Prostate gland (tissue), 2 donors: ENCODE data around the gene ABO.

ENCODE experiments used
- POLR2A ChIP-seq: fragments of 450-650 bp; IDR thresholded peaks from one replicate; pipeline ENCODE4 v1.6.1; 2016; ENCODE audit warnings: antibody characterized with exemption, mild to moderate bottlenecking
- TF ChIP-seq, protein P1 (sequence below), 4 experiments: fragments of 200-600 bp in 2 of 4; fragments of 450-650 bp in 2 of 4; sonication (generic) in 2 of 4; IDR thresholded peaks; 1 replicate in 3 of 4; 2 replicates in 1 of 4; pipeline ENCODE4 v1.5.1; 2016 to 2019; ENCODE audit warnings: antibody characterized with exemption in 4 of 4, mild to moderate bottlenecking in 2 of 4, moderate library complexity in 2 of 4

DNA sequence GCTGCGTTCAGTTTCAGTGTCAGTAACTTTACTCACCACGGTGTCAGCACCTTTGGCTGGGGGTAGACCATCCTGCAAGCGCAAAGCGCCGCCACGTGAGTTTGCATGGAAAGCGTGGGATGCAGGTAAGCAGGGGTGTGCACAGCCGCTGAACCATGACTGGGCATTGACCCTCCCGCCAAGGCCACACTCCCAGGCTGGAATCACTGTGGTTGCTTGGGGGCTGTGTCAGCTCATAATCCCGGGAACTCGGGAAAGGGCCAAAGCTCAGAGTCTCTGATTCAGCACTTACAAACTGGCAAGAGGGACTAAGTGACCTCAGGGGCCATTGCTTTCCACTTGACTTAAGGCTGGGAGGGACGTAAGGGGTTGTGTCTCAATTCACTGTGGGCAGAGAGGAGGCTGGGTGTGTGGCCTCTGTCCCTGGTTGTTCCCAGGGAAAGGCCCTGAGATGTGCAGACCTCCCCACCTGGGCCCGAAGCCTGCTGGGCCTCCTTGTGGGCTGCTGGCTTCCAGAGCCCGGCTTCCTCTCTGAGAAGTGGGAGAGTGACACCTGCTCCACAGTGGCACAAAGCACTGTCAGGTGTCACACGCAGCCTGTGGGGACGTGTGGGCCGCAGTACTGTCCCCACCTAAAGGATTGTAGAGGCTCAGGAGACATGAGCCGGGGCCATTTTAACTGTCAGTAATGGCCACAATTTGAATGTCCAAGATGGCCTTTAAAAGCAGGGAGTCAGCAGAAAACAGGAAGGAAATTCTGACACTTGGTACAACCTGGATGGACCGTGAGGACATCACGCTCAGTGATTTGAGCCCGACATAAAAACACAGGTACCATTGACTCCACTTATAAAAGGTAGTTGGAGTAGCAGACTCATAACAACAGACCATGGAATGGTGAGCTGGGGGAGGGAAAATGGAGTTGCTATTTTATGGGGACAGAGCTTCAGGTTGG, 16.7 kb downstream of the ABO start:
- TF ChIP-seq, protein P1, sequence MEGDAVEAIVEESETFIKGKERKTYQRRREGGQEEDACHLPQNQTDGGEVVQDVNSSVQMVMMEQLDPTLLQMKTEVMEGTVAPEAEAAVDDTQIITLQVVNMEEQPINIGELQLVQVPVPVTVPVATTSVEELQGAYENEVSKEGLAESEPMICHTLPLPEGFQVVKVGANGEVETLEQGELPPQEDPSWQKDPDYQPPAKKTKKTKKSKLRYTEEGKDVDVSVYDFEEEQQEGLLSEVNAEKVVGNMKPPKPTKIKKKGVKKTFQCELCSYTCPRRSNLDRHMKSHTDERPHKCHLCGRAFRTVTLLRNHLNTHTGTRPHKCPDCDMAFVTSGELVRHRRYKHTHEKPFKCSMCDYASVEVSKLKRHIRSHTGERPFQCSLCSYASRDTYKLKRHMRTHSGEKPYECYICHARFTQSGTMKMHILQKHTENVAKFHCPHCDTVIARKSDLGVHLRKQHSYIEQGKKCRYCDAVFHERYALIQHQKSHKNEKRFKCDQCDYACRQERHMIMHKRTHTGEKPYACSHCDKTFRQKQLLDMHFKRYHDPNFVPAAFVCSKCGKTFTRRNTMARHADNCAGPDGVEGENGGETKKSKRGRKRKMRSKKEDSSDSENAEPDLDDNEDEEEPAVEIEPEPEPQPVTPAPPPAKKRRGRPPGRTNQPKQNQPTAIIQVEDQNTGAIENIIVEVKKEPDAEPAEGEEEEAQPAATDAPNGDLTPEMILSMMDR (IDR thresholded peaks at IDR 0.05), result no peak
- TF ChIP-seq POLR2A, result no peak
